Measurements from ENCODE around the gene CSTF1. TPM values are rescaled to one million over a fixed set of nuclear protein-coding genes. Genes with fewer than 3 reads are reported as not detected.

The CSTF1 gene
- total RNA-seq, 2 donors from 2014 or later: 47.9 to 50.1 TPM

DNA sequence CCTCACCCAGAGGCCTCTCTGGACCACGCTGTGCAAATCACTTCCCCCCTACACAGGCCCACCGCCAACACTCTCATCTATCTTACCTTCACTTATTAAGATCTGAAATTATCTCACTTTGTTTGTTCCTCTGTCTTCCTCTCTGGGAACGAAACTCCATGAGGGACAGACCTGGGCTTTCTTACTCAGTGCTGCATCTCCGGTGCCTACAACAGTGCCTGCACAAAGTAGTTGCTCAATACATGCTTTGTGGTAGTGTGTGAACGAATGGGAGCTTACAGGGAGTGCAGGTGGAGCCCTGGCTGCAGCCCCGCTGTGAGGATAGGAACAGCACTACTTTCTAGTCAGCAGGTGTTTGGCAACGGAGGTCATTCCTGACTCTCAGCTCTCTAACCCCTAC lies 25.0 kb downstream of the CSTF1 start:
- H3K27ac Mint-ChIP-seq: no peak overlapping the region
- H3K4me1 ChIP-seq (ENCODE audit: control insufficient read depth, insufficient read depth, low read length): no peaks in the 10 kb centered on the region
- no peaks in the 10 kb centered on the region for H3K9me3 Mint-ChIP-seq
- no peak overlapping the region for H3K9ac ChIP-seq (ENCODE audit: extremely low read depth, low read length, poor library complexity, severe bottlenecking)
- H3K36me3 Mint-ChIP-seq (ENCODE audit: low read depth): peaks cover 5% of the 10 kb centered on the region
- no peak overlapping the region for H3K4me3 ChIP-seq (ENCODE audit: low read length)
- no peaks in the 10 kb centered on the region for H3K9me3 ChIP-seq (ENCODE audit: control insufficient read depth, low read length)
- WGBS, 2 experiments (ENCODE audit: insufficient coverage in 1 of 2, insufficient read length in 1 of 2): 83 to 88% methylated on average over 4 to 7 of the region's 7 CpGs
- TF ChIP-seq CTCF (conservative IDR thresholded peaks at IDR 0.05): no peak
- no peak overlapping the region for H3K4me3 Mint-ChIP-seq
- no peaks in the 10 kb centered on the region for H3K4me1 Mint-ChIP-seq
- no peaks in the 10 kb centered on the region for H3K36me3 ChIP-seq (ENCODE audit: control insufficient read depth, insufficient read depth, low read length)
- H3K27me3 Mint-ChIP-seq (ENCODE audit: insufficient read depth): peaks cover 10% of the 10 kb centered on the region
- DNase-seq: no peak
- no peaks in the 10 kb centered on the region for H3K27me3 ChIP-seq (ENCODE audit: control insufficient read depth, insufficient read depth, low read length, poor library complexity, severe bottlenecking)
- H3K27ac ChIP-seq (ENCODE audit: low read depth, low read length): no peak overlapping the region

DNA sequence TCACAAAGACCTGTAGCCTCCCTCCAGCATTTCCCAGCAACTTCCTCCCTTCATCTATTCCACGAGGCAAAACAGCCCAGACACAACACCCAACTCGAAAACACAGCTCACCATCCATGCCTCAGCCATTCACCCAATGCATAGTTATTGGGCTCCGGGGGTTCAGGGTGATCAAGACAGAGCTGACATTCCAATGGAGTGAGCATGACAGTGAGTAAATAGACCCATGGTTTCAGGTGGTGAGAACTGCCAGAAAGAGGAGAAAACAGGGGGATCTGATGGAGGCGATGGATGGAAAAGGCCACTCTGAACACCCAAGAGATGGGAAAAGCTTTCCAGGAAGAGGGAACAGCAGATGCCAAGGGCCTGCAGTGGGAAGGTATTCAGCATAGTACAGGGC lies 25.5 kb downstream of the CSTF1 start:
- Mint-ChIP-seq H3K27ac (no peak overlapping the region), H3K4me1 (no peaks in the 10 kb centered on the region), H3K36me3 (ENCODE audit: low read depth) (peaks cover under 1% of the 10 kb centered on the region), H3K27me3 (ENCODE audit: insufficient read depth) (peaks cover 14% of the 10 kb centered on the region), H3K4me3 (no peak overlapping the region), H3K9me3 (no peaks in the 10 kb centered on the region)
- no peaks in the 10 kb centered on the region for H3K27me3 ChIP-seq (ENCODE audit: control insufficient read depth, insufficient read depth, low read length, poor library complexity, severe bottlenecking)
- no peaks in the 10 kb centered on the region for H3K9me3 ChIP-seq (ENCODE audit: control insufficient read depth, low read length)
- H3K36me3 ChIP-seq (ENCODE audit: control insufficient read depth, insufficient read depth, low read length): no peaks in the 10 kb centered on the region
- no peak overlapping the region for H3K9ac ChIP-seq (ENCODE audit: extremely low read depth, low read length, poor library complexity, severe bottlenecking)
- no peak for TF ChIP-seq CTCF (conservative IDR thresholded peaks at IDR 0.05)
- WGBS, 2 experiments (ENCODE audit: insufficient coverage in 1 of 2, insufficient read length in 1 of 2): 96 to 100% methylated on average over 2 to 4 of the region's 4 CpGs
- no peak overlapping the region for H3K27ac ChIP-seq (ENCODE audit: low read depth, low read length)
- H3K4me1 ChIP-seq (ENCODE audit: control insufficient read depth, insufficient read depth, low read length): no peaks in the 10 kb centered on the region
- no peak overlapping the region for H3K4me3 ChIP-seq (ENCODE audit: low read length)
- no peak for DNase-seq

DNA sequence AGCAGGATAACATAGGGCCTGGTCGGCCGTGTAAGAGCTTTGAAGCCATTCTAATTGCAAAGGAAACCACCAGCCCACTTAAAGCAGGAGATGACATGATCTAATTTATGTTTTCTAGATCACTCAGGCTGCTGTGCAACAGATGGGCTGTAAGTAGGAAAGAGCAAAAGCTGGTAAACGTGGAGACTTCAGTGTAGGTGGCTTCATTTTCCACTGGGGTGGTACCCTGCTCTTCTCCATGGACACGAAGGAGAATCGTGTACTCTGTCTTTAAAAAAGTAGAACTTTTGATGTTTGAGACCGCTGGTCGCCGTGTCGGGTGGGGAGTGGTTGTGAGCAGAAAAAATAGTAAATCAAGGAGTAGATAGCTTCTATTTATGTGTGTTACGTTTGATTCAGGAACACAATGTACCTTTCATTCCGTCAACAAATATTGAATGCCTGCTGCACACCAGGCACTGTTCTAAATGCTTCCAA lies 26.0 kb downstream of the CSTF1 start:
- Histone ChIP-seq H3K4me1 (ENCODE audit: control insufficient read depth, insufficient read depth, low read length) (no peaks in the 10 kb centered on the region), H3K36me3 (ENCODE audit: control insufficient read depth, insufficient read depth, low read length) (no peaks in the 10 kb centered on the region), H3K9me3 (ENCODE audit: control insufficient read depth, low read length) (no peaks in the 10 kb centered on the region), H3K4me3 (ENCODE audit: low read length) (no peak overlapping the region), H3K27me3 (ENCODE audit: control insufficient read depth, insufficient read depth, low read length, poor library complexity, severe bottlenecking) (no peaks in the 10 kb centered on the region), H3K27ac (ENCODE audit: low read depth, low read length) (no peak overlapping the region), H3K9ac (ENCODE audit: extremely low read depth, low read length, poor library complexity, severe bottlenecking) (no peak overlapping the region)
- Mint-ChIP-seq H3K36me3 (ENCODE audit: low read depth) (no peaks in the 10 kb centered on the region), H3K4me3 (no peak overlapping the region), H3K27ac (no peak overlapping the region), H3K27me3 (ENCODE audit: insufficient read depth) (peaks cover 18% of the 10 kb centered on the region), H3K4me1 (no peaks in the 10 kb centered on the region), H3K9me3 (no peaks in the 10 kb centered on the region)
- no peak for TF ChIP-seq CTCF (conservative IDR thresholded peaks at IDR 0.05)
- no peak for DNase-seq
- 93 to 97% methylated on average over 6 to 11 of the region's 11 CpGs for WGBS, 2 experiments (ENCODE audit: insufficient coverage in 1 of 2, insufficient read length in 1 of 2)

Measured in endodermal cell (in vitro differentiated cells).